ENCODE results near the gene PACRGL.

DNA sequence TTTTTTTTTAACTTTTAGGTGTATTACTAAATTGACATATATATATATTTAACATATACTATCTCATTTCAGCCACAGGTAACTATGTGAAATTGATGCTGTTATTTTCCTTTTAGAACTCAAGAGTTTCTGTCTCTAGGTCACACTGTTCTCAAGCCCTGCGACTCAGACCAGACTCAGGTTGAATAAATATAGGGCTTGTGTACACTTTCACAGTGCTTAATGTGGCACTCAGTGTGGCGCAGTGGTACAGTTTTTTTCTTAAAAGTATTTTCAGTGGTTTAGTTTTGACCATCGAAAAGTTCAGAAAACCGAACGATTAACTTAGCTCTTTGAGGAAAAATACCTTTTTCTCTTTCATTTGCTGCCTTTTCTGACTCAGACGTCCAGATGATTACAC lies 24.7 kb downstream of the PACRGL start:
- TF ChIP-seq, protein P1, sequence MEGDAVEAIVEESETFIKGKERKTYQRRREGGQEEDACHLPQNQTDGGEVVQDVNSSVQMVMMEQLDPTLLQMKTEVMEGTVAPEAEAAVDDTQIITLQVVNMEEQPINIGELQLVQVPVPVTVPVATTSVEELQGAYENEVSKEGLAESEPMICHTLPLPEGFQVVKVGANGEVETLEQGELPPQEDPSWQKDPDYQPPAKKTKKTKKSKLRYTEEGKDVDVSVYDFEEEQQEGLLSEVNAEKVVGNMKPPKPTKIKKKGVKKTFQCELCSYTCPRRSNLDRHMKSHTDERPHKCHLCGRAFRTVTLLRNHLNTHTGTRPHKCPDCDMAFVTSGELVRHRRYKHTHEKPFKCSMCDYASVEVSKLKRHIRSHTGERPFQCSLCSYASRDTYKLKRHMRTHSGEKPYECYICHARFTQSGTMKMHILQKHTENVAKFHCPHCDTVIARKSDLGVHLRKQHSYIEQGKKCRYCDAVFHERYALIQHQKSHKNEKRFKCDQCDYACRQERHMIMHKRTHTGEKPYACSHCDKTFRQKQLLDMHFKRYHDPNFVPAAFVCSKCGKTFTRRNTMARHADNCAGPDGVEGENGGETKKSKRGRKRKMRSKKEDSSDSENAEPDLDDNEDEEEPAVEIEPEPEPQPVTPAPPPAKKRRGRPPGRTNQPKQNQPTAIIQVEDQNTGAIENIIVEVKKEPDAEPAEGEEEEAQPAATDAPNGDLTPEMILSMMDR (IDR thresholded peaks at IDR 0.05): no peak
- TF ChIP-seq POLR2A (IDR thresholded peaks at IDR 0.05): no peak
